Glomerular visceral epithelial cell (primary cell): Measurements from ENCODE around the gene CNTF.

Source experiments
- DNase-seq: peaks from one replicate; pipeline ENCODE4 v3.0.0-alpha.2; 2016; ENCODE audit errors: extremely low spot score

The CNTF gene

GRCh38 chr11:58606930-58607714, 15.3 kb upstream of the CNTF start:
- DNase-seq, result no peak

GRCh38 chr11:58608331-58608730, 14.1 kb upstream of the CNTF start:
- DNase-seq, result no peak

- DNase-seq, result no peak
These were observed 12.7 kb upstream of the CNTF start for GRCh38 chr11:58609723-58610122.

GRCh38 chr11:58613228-58613627, 9.2 kb upstream of the CNTF start:
- no peak for DNase-seq

GRCh38 chr11:58615559-58615958, 6.9 kb upstream of the CNTF start:
- no peak for DNase-seq

- peak; percentile 52 for DNase-seq
These were observed 5.9 kb upstream of the CNTF start for GRCh38 chr11:58616594-58616993.

GRCh38 chr11:58617976-58618557, 4.4 kb upstream of the CNTF start:
- DNase-seq, result no peak

- DNase-seq, result no peak
These were observed 741 bp upstream of the CNTF start for GRCh38 chr11:58621586-58622262.

GRCh38 chr11:58625086-58625485, 2.6 kb downstream of the CNTF start:
- DNase-seq, result no peak

GRCh38 chr11:58625826-58626460, 3.5 kb downstream of the CNTF start:
- DNase-seq, result peak; percentile 79

- DNase-seq, result no peak
These were observed 4.5 kb downstream of the CNTF start for GRCh38 chr11:58626934-58627483.

GRCh38 chr11:58628446-58628845, 6.0 kb downstream of the CNTF start:
- DNase-seq, result peak; percentile 79

- peak; percentile 39 for DNase-seq
These were observed 7.4 kb downstream of the CNTF start for GRCh38 chr11:58629857-58630256.

GRCh38 chr11:58631378-58631777, 8.9 kb downstream of the CNTF start:
- no peak for DNase-seq

- DNase-seq, result no peak
These were observed 10.0 kb downstream of the CNTF start for GRCh38 chr11:58632510-58632909.

- no peak for DNase-seq
These were observed 14.1 kb downstream of the CNTF start for GRCh38 chr11:58636587-58636986.

GRCh38 chr11:58637371-58637770, 14.9 kb downstream of the CNTF start:
- DNase-seq, result no peak

- DNase-seq, result no peak
These were observed 16.6 kb downstream of the CNTF start for GRCh38 chr11:58639103-58639502.

- DNase-seq, result no peak
These were observed 17.2 kb downstream of the CNTF start for GRCh38 chr11:58639669-58640068.

- no peak for DNase-seq
These were observed 18.0 kb downstream of the CNTF start for GRCh38 chr11:58640386-58641023.

- no peak for DNase-seq
These were observed 18.9 kb downstream of the CNTF start for GRCh38 chr11:58641341-58641740.
